NCI-H2196 (cell line): Measurements from ENCODE around the gene UTP18.
"Not testable (repeated sequence)": the region's sequence is repeated elsewhere in the genome, so short reads cannot be mapped to it uniquely, and the experiment has no call there.

Experiments
- DNase-seq: peaks from one replicate; lab custom pipeline; 2025; ENCODE audit not compliant: unreplicated experiment; lab: John Stamatoyannopoulos, UW

The UTP18 gene

DNA sequence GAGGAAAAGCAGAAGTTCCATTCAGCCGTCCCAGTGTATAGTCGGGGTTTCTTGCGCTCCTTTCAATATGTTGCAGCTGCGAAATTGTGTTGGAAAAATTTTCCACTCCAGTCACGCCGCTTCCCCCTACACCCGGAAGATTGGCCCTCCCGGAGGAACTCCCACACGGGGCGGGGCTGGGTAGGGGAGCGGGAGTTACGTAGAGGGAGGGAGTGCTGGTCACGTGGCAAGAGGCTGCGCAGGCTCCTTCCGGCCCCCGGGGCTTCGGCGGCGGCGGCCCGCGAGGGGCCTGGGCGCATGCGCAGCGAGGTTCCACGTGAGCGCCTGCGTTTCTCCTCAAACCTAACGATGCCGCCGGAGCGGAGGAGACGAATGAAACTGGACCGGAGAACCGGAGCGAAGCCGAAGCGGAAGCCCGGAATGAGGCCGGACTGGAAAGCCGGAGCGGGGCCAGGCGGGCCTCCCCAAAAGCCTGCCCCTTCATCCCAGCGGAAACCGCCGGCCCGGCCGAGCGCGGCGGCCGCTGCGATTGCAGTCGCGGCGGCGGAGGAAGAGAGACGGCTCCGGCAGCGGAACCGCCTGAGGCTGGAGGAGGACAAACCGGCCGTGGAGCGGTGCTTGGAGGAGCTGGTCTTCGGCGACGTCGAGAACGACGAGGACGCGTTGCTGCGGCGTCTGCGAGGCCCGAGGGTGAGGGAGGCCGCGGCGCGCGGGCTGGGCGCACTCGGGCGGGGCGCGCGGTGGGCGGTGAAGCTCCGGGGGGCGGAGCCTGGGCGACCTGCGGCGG lies at the start of gene UTP18:
TSS of gene UTP18 (plus strand) at position 310 of the 787 bp plus-strand sequence. CDS start at position 349, 39 bp downstream.
- DNase-seq = peak; percentile 97

DNA sequence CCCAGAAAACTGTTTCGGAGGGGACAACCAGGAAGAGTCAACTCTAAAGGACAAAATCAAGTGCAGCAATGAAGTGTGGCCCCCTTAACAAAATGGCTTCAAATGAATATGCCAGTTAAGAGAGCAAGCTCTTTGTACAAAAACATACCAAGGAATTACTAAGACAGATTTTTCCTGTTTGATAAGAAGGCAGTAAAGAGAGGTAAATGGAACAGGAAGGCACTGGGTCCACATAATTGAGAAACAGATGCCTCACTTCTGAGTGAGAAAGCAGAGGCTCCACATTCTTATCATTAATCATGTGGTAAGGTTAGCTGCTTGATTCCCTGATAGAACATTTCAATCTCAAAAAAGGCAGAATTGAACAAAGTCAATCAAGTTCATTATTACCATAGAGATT lies 45.4 kb upstream of the UTP18 start:
- no peak for DNase-seq

DNA sequence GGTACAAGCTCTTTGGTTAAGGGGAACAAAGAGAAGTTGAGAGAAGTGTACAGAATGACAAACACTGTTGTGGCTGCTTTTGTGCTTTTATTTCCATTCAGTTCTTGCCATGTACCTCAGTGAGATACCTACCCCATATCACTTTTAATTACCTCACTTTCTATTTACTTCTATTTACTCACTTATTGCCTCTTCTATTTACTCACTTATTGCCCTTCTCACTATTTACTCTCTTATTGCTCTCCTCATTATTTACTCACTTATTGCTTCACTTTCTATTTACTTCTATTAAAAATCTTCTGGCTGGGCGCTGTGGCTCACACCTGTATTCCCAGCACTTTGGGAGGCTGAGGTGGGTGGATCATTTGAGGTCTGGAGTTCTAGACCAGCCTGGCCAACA lies 42.4 kb upstream of the UTP18 start:
- DNase-seq = peak; percentile 20

DNA sequence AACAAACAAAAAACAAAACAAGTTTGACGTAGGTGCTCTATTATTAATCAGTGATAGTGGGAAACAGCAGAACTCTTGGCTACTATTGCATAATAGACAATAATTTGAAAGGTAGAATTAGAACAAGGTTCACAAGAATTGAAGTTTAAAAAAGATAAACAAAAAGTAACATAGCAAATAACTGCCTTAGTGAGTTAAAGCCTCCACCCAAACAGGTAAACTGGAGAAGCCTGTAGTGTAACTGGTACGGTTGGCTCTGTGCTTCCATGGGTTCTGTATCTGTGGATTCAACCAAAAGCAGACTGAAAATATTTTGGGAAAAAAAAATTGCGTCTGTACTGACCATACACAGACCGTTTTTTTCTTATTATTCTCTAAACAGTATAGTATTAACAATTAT lies 39.0 kb upstream of the UTP18 start:
- no peak for DNase-seq

- DNase-seq = no peak
Observed at GRCh38 chr17:51224402-51225262, 35.7 kb upstream of the UTP18 start.

GRCh38 chr17:51225523-51225922 lies 34.8 kb upstream of the UTP18 start:
- not testable (repeated sequence) for DNase-seq

- DNase-seq = no peak
Observed at GRCh38 chr17:51228161-51228560, 32.2 kb upstream of the UTP18 start.

GRCh38 chr17:51229889-51230288 lies 30.5 kb upstream of the UTP18 start:
- no peak for DNase-seq

GRCh38 chr17:51230306-51230705 lies 30.0 kb upstream of the UTP18 start:
- no peak for DNase-seq

GRCh38 chr17:51231999-51232398 lies 28.3 kb upstream of the UTP18 start:
- no peak for DNase-seq

DNA sequence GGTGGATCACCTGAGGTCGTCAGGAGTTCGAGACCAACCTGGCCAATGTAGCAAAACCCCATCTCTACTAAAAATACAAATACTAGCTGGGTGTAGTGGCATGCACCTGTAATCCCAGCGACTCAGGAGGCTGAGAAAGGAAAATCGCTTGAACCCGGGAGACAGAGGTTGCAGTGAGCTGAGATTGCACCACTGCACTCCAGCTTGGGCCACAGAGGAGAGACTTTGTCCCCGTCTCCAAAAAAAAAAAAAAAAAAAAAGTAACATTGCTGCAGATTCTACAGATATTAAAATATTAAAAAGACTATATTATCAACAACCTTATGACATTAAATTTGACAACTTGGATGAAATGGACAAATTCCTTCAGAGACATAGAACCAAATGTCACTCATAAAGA lies 26.2 kb upstream of the UTP18 start:
- DNase-seq = no peak

DNA sequence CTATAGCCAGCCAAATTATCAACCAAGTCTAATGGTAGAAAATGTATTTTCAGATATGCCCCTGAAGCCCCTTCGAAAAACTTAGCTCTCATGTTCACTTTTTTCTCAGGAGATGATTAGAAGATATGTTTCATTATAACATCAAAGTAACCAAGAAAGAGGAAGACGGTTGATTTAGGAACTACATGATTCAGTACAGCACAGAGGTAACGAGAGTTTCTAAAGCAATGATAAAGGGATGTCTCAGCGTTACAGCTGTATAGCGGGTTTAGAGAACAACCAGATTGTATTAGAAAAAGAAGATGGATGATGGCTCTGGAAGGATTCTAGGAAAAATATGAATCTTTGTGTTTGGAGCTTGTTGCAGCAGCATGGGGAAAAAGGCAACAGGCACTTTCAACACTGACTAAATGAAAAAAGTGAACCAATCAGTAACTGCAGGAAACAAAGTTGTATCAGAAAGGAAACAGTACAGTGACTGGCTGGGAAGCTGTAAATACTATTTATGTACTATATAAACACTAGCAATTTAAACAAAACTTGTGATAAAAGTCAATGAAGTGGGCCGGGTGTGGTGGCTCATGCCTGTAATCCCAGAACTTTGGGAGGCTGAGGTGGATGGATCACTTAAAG lies 22.0 kb upstream of the UTP18 start:
- no peak for DNase-seq

GRCh38 chr17:51240275-51240674 lies 20.1 kb upstream of the UTP18 start:
- DNase-seq = no peak

- no peak for DNase-seq
Observed at GRCh38 chr17:51244041-51244440, 16.3 kb upstream of the UTP18 start.

DNA sequence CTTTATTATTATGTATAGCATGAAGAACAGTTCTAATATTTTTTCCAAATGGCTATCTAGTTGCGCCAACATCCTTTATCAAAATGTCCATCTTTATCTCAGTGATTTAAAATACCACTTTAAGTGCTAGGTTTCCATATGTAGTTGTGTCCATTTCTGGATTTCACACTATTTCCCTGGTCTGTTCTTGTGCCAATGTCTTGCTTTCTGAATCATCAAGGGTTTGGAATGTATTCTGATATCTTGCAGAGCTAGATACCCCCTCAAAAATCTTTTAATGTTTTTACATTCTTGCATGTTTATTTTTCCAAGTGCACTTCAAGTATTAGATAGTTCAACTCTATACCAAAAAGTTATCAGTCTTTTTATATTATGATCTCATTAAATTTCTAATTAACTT lies 14.8 kb upstream of the UTP18 start:
- DNase-seq = no peak

DNA sequence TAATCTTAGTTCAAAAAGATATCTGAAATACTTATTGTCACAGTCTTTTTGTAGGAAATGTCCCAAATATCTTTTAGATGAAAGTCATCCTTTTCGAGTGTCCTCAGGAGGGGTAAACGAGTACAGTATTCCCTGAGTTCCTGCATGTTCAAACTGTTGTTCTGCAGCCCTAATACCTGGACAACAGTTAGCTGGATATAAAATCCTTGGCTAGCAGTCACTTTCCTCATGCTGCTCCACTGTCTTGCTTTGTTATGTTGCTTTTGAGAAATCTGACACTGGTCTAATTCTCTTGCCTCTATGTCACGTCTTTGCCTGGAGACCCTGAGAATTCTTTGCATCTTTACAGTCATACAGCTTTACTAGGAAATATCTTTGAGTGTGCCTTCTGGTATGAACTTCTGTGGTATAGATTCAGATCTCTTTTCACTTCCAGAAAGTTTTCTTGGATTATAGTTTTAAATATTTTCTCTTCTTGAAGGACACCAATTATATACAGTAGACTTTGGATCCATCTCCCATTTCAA lies 10.0 kb upstream of the UTP18 start:
- no peak for DNase-seq

GRCh38 chr17:51251010-51251409 lies 9.3 kb upstream of the UTP18 start:
- DNase-seq = no peak

GRCh38 chr17:51255673-51256072 lies 4.7 kb upstream of the UTP18 start:
- no peak for DNase-seq

DNA sequence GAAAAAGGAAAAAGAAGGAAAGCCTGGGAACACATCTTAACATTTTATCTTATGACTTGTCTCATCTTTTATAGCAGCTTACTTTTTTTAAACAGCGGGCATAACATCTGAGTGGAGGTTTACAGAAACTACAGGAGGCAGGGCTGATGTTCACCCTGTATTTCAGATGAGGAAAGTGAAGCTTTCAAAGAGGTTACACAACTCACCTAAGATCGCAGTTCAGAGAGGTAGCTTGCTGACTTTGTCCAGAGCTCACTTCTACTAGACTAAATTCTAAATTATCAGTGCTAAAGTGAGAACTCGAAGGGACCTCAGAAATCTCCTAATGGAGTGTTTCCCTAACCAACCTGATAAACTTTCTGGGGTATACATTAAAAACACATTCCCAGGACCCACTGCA lies 4.2 kb upstream of the UTP18 start:
- DNase-seq = no peak

- DNase-seq = no peak
Observed at GRCh38 chr17:51257150-51258081, 2.9 kb upstream of the UTP18 start.
